IMR-90 (cell line): ENCODE measurements around the gene MPPED2. TPM values are rescaled to one million over a fixed set of nuclear protein-coding genes. Genes with fewer than 3 reads are reported as not detected.

Experiments used
- ATAC-seq: fragments of 200-7000 bp; cut with Tn5 transposase; 2 replicates; pipeline ENCODE4 v1.9.1; 2020; ENCODE audit warnings: low read depth, mild to moderate bottlenecking, moderate library complexity
- BruUV-seq: library from RNA; stranded (reverse); fragments of 400-500 nt; replicated peaks from 2 replicates; lab custom pipeline; 2021; lab: Mats Ljungman, UMichigan
- CTCF ChIA-PET: fragments of 300-600 bp; formaldehyde crosslinking; extraction: SDS; loops from one replicate; lab custom pipeline; 2021; ENCODE audit warnings: antibody characterized with exemption; lab: Yijun Ruan, JAX
- POLR2A ChIA-PET: fragments of 300-600 bp; sonication (Branson Sonifier 250); formaldehyde crosslinking; loops from one replicate; lab custom pipeline; 2022; ENCODE audit warnings: antibody characterized with exemption; ENCODE audit not compliant: unreplicated experiment; lab: Charles Lee
- DNase-seq: peaks from one replicate; pipeline ENCODE4 v3.0.0; 2013
- H2AFZ ChIP-seq: replicated peaks from 2 replicates; pipeline ENCODE3; 2013; ENCODE audit warnings: low read length, mild to moderate bottlenecking; ENCODE audit not compliant: poor library complexity
- H2AK5ac ChIP-seq: 2 replicates; pipeline ENCODE4 v1.6.1; 2013; ENCODE audit warnings: low read depth, low read length, inconsistent platforms
- H2AK9ac ChIP-seq: replicated peaks from 2 replicates; pipeline ENCODE3; 2013; ENCODE audit warnings: mild to moderate bottlenecking, low read depth, low read length, moderate library complexity; ENCODE audit not compliant: poor library complexity
- H2BK120ac ChIP-seq: 2 replicates; pipeline ENCODE4 v1.6.1; 2013; ENCODE audit warnings: low read depth, low read length, inconsistent platforms
- H2BK15ac ChIP-seq: 3 replicates; pipeline ENCODE4 v1.6.1; 2013; ENCODE audit warnings: low read depth, low read length, inconsistent platforms
- H2BK20ac ChIP-seq: 2 replicates; pipeline ENCODE4 v1.6.1; 2013; ENCODE audit warnings: low read depth, mild to moderate bottlenecking, inconsistent platforms, low read length, moderate library complexity
- H2BK5ac ChIP-seq: 2 replicates; pipeline ENCODE4 v1.6.1; 2013; ENCODE audit warnings: mild to moderate bottlenecking, low read depth, low read length, inconsistent platforms; ENCODE audit not compliant: poor library complexity, severe bottlenecking
- H3K14ac ChIP-seq: replicated peaks from 2 replicates; pipeline ENCODE4 v1.6.1; 2013; ENCODE audit warnings: low read depth, low read length, inconsistent platforms
- H3K18ac ChIP-seq: 2 replicates; pipeline ENCODE4 v1.6.1; 2013; ENCODE audit warnings: low read depth, low read length, control low read depth
- H3K23ac ChIP-seq: 2 replicates; pipeline ENCODE4 v1.6.1; 2013; ENCODE audit warnings: low read depth, low read length, inconsistent platforms
- H3K27ac ChIP-seq: 2 replicates; pipeline ENCODE4 v1.5.1; 2013; ENCODE audit warnings: mild to moderate bottlenecking, control low read depth, low read length; ENCODE audit not compliant: insufficient read depth
- H3K27me3 ChIP-seq: 2 replicates; pipeline ENCODE4 v1.6.1; 2013; ENCODE audit warnings: low read length; ENCODE audit not compliant: control insufficient read depth, insufficient read depth
- H3K36me3 ChIP-seq: 2 replicates; pipeline ENCODE4 v1.6.1; 2013; ENCODE audit warnings: low read length, mixed read lengths; ENCODE audit not compliant: control insufficient read depth, insufficient read depth
- H3K4ac ChIP-seq: 2 replicates; pipeline ENCODE4 v1.6.1; 2013; ENCODE audit warnings: low read depth, low read length, inconsistent platforms
- H3K4me1 ChIP-seq: 2 replicates; pipeline ENCODE4 v1.6.1; 2013; ENCODE audit warnings: low read length, mixed read lengths; ENCODE audit not compliant: control insufficient read depth, insufficient read depth
- H3K4me2 ChIP-seq: 2 replicates; pipeline ENCODE4 v1.6.1; 2013; ENCODE audit warnings: low read depth, mild to moderate bottlenecking, control low read depth, low read length, moderate library complexity
- H3K4me3 ChIP-seq: 2 replicates; pipeline ENCODE4 v1.5.1; 2013; ENCODE audit warnings: low read depth, mild to moderate bottlenecking, control low read depth, low read length, moderate library complexity; ENCODE audit not compliant: insufficient read depth
- H3K56ac ChIP-seq: 2 replicates; pipeline ENCODE4 v1.6.1; 2013; ENCODE audit warnings: low read length, inconsistent platforms; ENCODE audit not compliant: insufficient read depth; ENCODE audit errors: extremely low read depth
- H3K79me1 ChIP-seq, 2 experiments: 2 replicates each; pipeline ENCODE4 v1.6.1; 2013; ENCODE audit warnings: low read length in 2 of 2, inconsistent platforms in 1 of 2, low read depth in 1 of 2
- H3K9ac ChIP-seq: 2 replicates; pipeline ENCODE4 v1.6.1; 2013; ENCODE audit warnings: low read depth, low read length, control low read depth
- H3K9me1 ChIP-seq: 2 replicates; pipeline ENCODE4 v1.6.1; 2013; ENCODE audit warnings: low read length, inconsistent platforms; ENCODE audit not compliant: insufficient read depth
- H3K9me3 ChIP-seq: 2 replicates; pipeline ENCODE4 v1.6.1; 2013; ENCODE audit warnings: low read length; ENCODE audit not compliant: control insufficient read depth, insufficient read depth
- H4K20me1 ChIP-seq: 2 replicates; pipeline ENCODE4 v1.6.1; 2013; ENCODE audit warnings: low read length, inconsistent platforms; ENCODE audit not compliant: insufficient read depth
- H4K5ac ChIP-seq: 2 replicates; pipeline ENCODE4 v1.6.1; 2013; ENCODE audit warnings: mild to moderate bottlenecking, low read depth, low read length, control low read depth
- H4K8ac ChIP-seq, 2 experiments: 2 replicates each; pipeline ENCODE4 v1.6.1; 2013; ENCODE audit warnings: low read depth in 2 of 2, low read length in 2 of 2, control low read depth in 1 of 2, inconsistent platforms in 1 of 2
- H4K91ac ChIP-seq: 2 replicates; pipeline ENCODE4 v1.6.1; 2013; ENCODE audit warnings: low read depth, low read length, inconsistent platforms; ENCODE audit not compliant: insufficient read depth
- BHLHE40 ChIP-seq: fragments of 150-350 bp; IDR thresholded peaks from 2 replicates; pipeline ENCODE4 v1.6.1; 2016; ENCODE audit warnings: mild to moderate bottlenecking, low read depth, low read length
- CEBPB ChIP-seq: IDR thresholded peaks from 2 replicates; pipeline ENCODE4 v1.6.1; 2012; ENCODE audit warnings: low read depth, low read length, improper control_type of control experiment
- FOS ChIP-seq: fragments of 150-350 bp; IDR thresholded peaks from 2 replicates; pipeline ENCODE4 v1.6.1; 2016; ENCODE audit warnings: low read depth, low read length
- MAFK ChIP-seq: IDR thresholded peaks from 2 replicates; pipeline ENCODE4 v1.6.1; 2012; ENCODE audit warnings: low read depth, low read length, improper control_type of control experiment
- MXI1 ChIP-seq: IDR thresholded peaks from 2 replicates; pipeline ENCODE4 v1.6.1; 2012; ENCODE audit warnings: low read depth, mild to moderate bottlenecking, low read length, moderate library complexity, borderline replicate concordance
- NFE2L2 ChIP-seq: fragments of 150-350 bp; IDR thresholded peaks from 2 replicates; pipeline ENCODE4 v1.6.1; 2016; ENCODE audit warnings: low read depth, mild to moderate bottlenecking, low read length
- POLR2A ChIP-seq: IDR thresholded peaks from 2 replicates; pipeline ENCODE4 v1.6.1; 2012; ENCODE audit warnings: mild to moderate bottlenecking, low read depth, low read length
- RAD21 ChIP-seq: IDR thresholded peaks from 2 replicates; pipeline ENCODE4 v1.6.1; 2012; ENCODE audit warnings: low read length, improper control_type of control experiment
- SMC3 ChIP-seq: fragments of 150-350 bp; IDR thresholded peaks from 2 replicates; pipeline ENCODE4 v1.6.1; 2016; ENCODE audit warnings: low read depth, mild to moderate bottlenecking, antibody characterized with exemption, low read length, moderate library complexity
- USF2 ChIP-seq: fragments of 150-350 bp; IDR thresholded peaks from 2 replicates; pipeline ENCODE4 v1.6.1; 2017; ENCODE audit warnings: mild to moderate bottlenecking, antibody characterized with exemption, low read length, low read depth
- WGBS, 2 experiments: methylation state at CpG; one replicate each; pipeline versions ENCODE4 v1.1.5 to v1.1.7; 2013; ENCODE audit warnings: missing lambda C conversion rate in 2 of 2; ENCODE audit not compliant: insufficient read length in 1 of 2; ENCODE audit errors: extremely low coverage in 2 of 2; 5-methylcytosine and 5-hydroxymethylcytosine counted together
- dilution Hi-C: fragments of 300-500 bp; cut with HindIII; formaldehyde crosslinking; loops from one replicate; pipeline ENCODE4 v1.14.3; 2018; ENCODE audit warnings: low sequenced_read_pairs; ENCODE audit not compliant: unreplicated experiment
- in situ Hi-C: fragments of 300-500 bp; cut with MboI; formaldehyde crosslinking; loops from 3 replicates; pipeline ENCODE4 v1.14.3; 2019; ENCODE audit warnings: low sequenced_read_pairs, inconsistent platforms, mixed read lengths
- intact Hi-C: fragments of 100-400 bp; cut with micrococcal nuclease; formaldehyde crosslinking; loops from 2 replicates; pipeline ENCODE4 v1.10.0; 2022
- polyA plus RNA-seq, 3 experiments: library from polyadenylated mRNA; depleted of rRNA; stranded (reverse); fragments of >200 nt; gene quantifications; 2 replicates each; pipeline ENCODE4 v1.2.3, GENCODE V29; 2012; ENCODE audit warnings: low replicate concordance in 1 of 3
- total RNA-seq: library from RNA; depleted of rRNA; stranded (reverse); fragments of >200 nt; gene quantifications from 2 replicates; pipeline ENCODE4 v1.2.3, GENCODE V29; 2012

Gene MPPED2
- total and polyA plus RNA-seq, 2 of the 4 experiments (the other 2 are of a cell fraction): 0.10 TPM; not detected in 1

DNA sequence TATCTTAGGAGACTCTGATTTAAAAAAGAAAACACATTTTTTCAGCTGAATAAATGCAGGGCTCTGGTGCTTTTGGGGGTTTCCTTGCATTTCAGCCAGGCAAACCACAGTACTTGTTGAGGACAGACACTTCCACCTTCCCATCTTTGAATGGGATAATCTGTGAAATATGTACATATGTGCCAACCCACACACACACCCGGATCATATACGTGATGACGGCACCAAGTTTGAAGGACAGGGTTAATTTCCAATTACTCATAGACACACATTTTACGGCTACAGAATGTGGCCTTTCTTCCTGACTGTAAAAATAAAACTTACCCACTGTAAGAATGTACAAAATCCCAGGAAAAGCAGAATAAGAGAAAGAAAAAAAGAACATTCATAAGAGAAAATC lies 104.4 kb downstream of the MPPED2 start:
- Histone ChIP-seq H4K91ac (no peak overlapping the region), H3K27me3 (no peaks in the 10 kb centered on the region), H3K4ac (no peak overlapping the region), H3K79me1 (no peaks in the 10 kb centered on the region), H2AFZ (no peak overlapping the region), H3K9me1 (no peaks in the 10 kb centered on the region), H2AK5ac (no peak overlapping the region), H3K56ac (no peak overlapping the region), H3K27ac (no peak overlapping the region), H3K9ac (no peak overlapping the region), H2BK15ac (no peak overlapping the region), H2AK9ac (no peak overlapping the region), H3K4me2 (no peak overlapping the region), H4K5ac (no peak overlapping the region), H3K4me3 (no peak overlapping the region), H3K18ac (no peak overlapping the region), H4K20me1 (no peaks in the 10 kb centered on the region), H2BK5ac (no peak overlapping the region), H3K4me1 (no peaks in the 10 kb centered on the region), H3K9me3 (no peaks in the 10 kb centered on the region), H2BK20ac (no peak overlapping the region), H3K36me3 (no peaks in the 10 kb centered on the region), H4K8ac (no peak overlapping the region), H2BK120ac (no peak overlapping the region), H3K23ac (no peak overlapping the region), H3K14ac (no peak overlapping the region)
- BruUV-seq: no TSS peak
- in situ Hi-C loops (no loop called here), dilution Hi-C loops (no loop called here), intact Hi-C loops (no loop called here)
- POLR2A ChIA-PET: no interaction called here
- no peak for DNase-seq
- CTCF ChIA-PET: no interaction called here
- no CpG with 5 or more reads among the region's 4 CpGs for WGBS, 2 experiments
- TF ChIP-seq RAD21 (no peak), USF2 (no peak), MAFK (no peak), NFE2L2 (no peak), SMC3 (no peak), POLR2A (no peak), MXI1 (no peak), CEBPB (no peak), FOS (no peak), BHLHE40 (no peak)
- ATAC-seq: no peak
